ENCODE measurements around the gene BAZ2B.

DNA sequence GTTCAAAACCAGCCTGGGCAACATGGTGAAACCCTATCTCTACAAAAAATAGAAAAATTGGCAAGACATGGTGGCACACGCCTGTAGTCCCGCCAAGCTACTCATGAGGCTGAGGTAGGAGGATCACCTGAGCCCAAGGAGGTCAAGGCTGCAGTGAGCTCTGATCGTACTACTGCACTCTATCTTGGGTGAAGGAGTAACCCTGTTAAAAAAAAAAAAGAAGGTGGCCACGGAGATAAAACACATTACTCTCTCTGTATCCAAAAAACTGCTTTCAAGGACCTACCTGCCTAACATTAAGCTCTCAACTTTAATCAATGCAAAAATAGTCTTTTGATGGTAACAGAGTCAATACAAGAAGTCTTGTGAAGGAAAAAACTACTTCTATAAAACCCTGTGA lies 57.3 kb downstream of the BAZ2B start:
- TF ChIP-seq, protein P1, sequence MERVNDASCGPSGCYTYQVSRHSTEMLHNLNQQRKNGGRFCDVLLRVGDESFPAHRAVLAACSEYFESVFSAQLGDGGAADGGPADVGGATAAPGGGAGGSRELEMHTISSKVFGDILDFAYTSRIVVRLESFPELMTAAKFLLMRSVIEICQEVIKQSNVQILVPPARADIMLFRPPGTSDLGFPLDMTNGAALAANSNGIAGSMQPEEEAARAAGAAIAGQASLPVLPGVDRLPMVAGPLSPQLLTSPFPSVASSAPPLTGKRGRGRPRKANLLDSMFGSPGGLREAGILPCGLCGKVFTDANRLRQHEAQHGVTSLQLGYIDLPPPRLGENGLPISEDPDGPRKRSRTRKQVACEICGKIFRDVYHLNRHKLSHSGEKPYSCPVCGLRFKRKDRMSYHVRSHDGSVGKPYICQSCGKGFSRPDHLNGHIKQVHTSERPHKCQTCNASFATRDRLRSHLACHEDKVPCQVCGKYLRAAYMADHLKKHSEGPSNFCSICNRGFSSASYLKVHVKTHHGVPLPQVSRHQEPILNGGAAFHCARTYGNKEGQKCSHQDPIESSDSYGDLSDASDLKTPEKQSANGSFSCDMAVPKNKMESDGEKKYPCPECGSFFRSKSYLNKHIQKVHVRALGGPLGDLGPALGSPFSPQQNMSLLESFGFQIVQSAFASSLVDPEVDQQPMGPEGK (CRISPR knock-in tag; IDR thresholded peaks at IDR 0.05; ENCODE audit: borderline replicate concordance): no peak
- TF ChIP-seq ZNF70 (CRISPR knock-in tag; IDR thresholded peaks at IDR 0.05) (no peak), ZNF8 (CRISPR knock-in tag; IDR thresholded peaks at IDR 0.05) (no peak), ZC3H10 (CRISPR knock-in tag; IDR thresholded peaks at IDR 0.05) (no peak), RARB (CRISPR knock-in tag; IDR thresholded peaks at IDR 0.05) (no peak)

Measured in SK-N-SH treated with all-trans-retinoic acid at 6 μM for 48 hours (cell line).